Erythroblast (primary cell): ENCODE measurements around the gene PRDM15.

Experiments used
- GATA1 ChIP-seq: IDR thresholded peaks from 2 replicates; pipeline ENCODE4 v1.6.1; 2011; ENCODE audit warnings: low read depth, mild to moderate bottlenecking, control low read depth, low read length, moderate library complexity
- POLR2A ChIP-seq: IDR thresholded peaks from 2 replicates; pipeline ENCODE4 v1.6.1; 2011; ENCODE audit warnings: mild to moderate bottlenecking, low read length

DNA sequence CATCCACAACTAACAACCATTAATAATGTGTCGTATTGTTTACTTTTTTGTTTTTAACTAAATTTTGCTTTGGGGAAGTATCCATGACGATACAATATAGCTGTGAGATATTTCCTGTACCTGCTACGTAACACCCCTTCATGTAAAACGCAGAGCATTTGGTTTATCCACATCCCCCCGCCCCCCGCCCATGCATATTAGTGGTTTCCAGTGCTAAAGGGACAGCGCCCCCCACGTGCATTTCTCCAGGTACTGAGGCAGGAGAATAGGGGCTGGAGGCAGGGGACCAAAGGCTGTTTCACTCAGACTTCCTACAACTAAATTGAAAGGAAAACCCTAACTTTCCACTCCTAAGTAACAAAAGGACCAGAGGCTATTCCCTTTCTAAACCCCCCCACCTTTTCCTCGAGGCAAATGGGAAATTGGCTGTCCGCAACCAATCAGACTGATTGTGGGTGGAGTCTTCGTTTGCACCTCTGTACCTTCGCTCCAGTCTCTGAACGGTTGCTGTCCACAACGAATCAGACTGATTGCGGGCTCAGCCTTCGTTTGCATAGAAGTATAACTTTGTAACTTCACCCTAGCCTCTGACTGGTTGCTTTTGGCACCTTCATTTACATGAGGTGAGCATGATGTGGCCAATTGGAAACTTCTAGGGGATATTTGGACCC is 100.1 kb downstream of the PRDM15 start:
- no peak for TF ChIP-seq POLR2A
- TF ChIP-seq GATA1: no peak
